Right lobe of liver (tissue), 4 donors: Measurements from ENCODE around the gene SUCLG2.
A peak's percentile ranks its signal among the peaks of the same experiment; 100 is the strongest.

Source experiments
- CTCF ChIP-seq, 4 donors: fragments of 200-600 bp in 3 of 4; fragments of 450-650 bp in 1 of 4; IDR thresholded peaks; one replicate each; pipeline versions ENCODE4 v1.5.1 to v1.8.0; 2016 to 2022; ENCODE audit warnings: antibody characterized with exemption in 4 of 4, mild to moderate bottlenecking in 2 of 4
- POLR2A ChIP-seq: fragments of 450-650 bp; IDR thresholded peaks from one replicate; pipeline ENCODE4 v1.6.1; 2017; ENCODE audit warnings: antibody characterized with exemption, mild to moderate bottlenecking
- donor health status: DM: no; HTN: no; CAD: no.
- donor health status: DM: no; HTN: no; CAD: no.
- donor health status: DM: no; HTN: yes; CAD: no.

- peak; percentile 91 for TF ChIP-seq POLR2A
- no peak for TF ChIP-seq CTCF (IDR thresholded peaks at IDR 0.05)
These were observed at the start of gene SUCLG2 for GRCh38 chr3:67654099-67654843.
